ENCODE data around the gene UBN2.
"Not testable (repeated sequence)": the region's sequence is repeated elsewhere in the genome, so short reads cannot be mapped to it uniquely, and the experiment has no call there.

UBN2 gene

GRCh38 chr7:139230774-139231512 lies at the start of gene UBN2:
Gene UBN2 (plus strand): TSS chr7:139231237. CDS start chr7:139231485, 248 bp downstream.
- Mint-ChIP-seq H3K4me1 (ENCODE audit: low read depth) (peaks cover 31% of the 10 kb centered on the region), H3K27ac (peak within 1 kb of the TSS; percentile 97), H3K36me3 (ENCODE audit: low read depth) (peaks cover 4% of the 10 kb centered on the region), H3K9me3 (no peaks in the 10 kb centered on the region), H3K27me3 (peaks cover 10% of the 10 kb centered on the region), H3K4me3 (peak within 1 kb of the TSS; percentile 99)

DNA sequence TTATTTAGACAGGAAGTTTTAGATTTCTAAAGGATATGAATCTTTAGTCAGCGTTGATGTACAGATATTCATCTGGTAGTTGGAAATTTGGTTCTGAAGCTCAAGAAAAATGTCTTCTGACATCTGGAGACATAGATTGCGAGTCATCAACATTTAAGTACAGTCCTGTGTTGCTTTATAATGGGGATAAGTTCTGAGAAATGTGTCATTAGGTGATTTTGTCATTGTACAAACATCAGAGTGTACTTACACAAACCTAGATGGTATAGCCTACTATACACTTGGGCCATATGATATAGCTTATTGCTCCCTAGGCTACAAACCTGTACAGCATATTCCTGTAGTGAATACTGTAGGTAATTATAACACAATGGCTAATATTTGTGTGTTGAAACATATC lies 49.6 kb upstream of the UBN2 start:
- no peak overlapping the region for H3K4me3 Mint-ChIP-seq
- no peak overlapping the region for H3K27ac Mint-ChIP-seq
- H3K9me3 Mint-ChIP-seq, result no peaks in the 10 kb centered on the region
- no peaks in the 10 kb centered on the region for H3K4me1 Mint-ChIP-seq (ENCODE audit: low read depth)
- no peaks in the 10 kb centered on the region for H3K27me3 Mint-ChIP-seq
- H3K36me3 Mint-ChIP-seq (ENCODE audit: low read depth), result peaks cover 30% of the 10 kb centered on the region

DNA sequence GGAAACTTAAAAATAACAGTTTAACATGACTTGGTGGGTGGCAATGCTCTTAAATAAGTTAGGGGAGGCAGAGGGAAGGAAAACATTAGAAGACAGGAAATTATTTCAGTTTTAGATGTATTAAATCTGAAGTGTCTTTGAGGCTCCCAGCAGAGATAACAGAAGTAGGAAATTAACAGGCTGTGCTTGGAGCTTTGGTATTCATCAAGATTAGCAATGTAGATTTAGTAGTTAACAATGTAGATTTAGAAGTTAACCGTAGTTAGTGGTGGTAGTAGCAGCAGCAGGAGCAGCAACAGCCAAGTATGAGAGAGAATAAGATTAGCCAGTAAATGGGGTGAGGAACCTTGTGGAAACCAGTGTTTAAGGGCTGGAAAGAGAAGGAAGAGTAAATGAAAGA lies 48.7 kb upstream of the UBN2 start:
- no peak overlapping the region for H3K4me3 Mint-ChIP-seq
- H3K27ac Mint-ChIP-seq, result no peak overlapping the region
- H3K4me1 Mint-ChIP-seq (ENCODE audit: low read depth), result no peaks in the 10 kb centered on the region
- H3K27me3 Mint-ChIP-seq, result no peaks in the 10 kb centered on the region
- peaks cover 32% of the 10 kb centered on the region for H3K36me3 Mint-ChIP-seq (ENCODE audit: low read depth)
- H3K9me3 Mint-ChIP-seq, result no peaks in the 10 kb centered on the region

DNA sequence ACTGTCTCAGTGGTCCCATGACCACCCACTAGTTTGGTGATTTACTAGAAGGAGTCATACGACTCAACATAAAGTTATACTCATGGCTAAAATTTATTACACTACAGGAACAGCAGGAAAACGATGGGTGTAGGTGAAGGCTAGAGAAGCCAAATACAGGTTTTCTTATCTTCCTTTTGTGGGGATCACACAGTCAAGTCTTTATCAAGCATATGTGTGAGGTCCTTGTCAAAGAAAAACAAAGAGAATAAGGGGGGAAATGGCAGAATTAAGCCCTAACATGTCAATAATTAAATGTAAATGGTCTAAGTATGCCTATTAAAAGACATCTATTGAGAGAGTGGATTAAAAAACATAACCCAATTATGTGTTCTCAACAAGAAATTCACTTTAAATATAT lies 47.8 kb upstream of the UBN2 start:
- Mint-ChIP-seq H3K36me3 (ENCODE audit: low read depth) (peaks cover 33% of the 10 kb centered on the region), H3K4me1 (ENCODE audit: low read depth) (no peaks in the 10 kb centered on the region), H3K27ac (no peak overlapping the region), H3K9me3 (no peaks in the 10 kb centered on the region), H3K4me3 (no peak overlapping the region), H3K27me3 (no peaks in the 10 kb centered on the region)

DNA sequence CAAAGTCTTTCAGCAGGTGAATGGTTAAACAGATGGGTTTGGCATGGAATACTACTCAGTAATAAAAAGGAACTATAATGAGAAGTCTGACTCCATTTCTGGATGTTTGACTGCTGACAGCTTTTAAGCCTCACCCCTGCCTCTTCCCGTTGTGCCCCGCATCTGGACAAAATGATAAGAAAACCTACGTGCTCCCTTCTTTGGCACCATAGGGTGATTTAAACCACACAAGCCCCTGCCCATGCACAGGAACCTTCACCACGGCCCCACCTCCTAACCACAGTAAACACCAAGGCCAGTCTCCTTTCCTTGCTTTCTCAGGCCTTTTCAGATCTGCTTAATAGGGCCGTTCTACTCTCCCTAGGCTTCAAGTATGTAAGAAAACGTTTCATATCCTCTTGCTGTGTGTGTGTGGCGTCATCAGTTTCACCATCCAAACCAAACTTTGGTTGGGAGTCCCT lies 47.1 kb upstream of the UBN2 start:
- Mint-ChIP-seq H3K4me3 (no peak overlapping the region), H3K4me1 (ENCODE audit: low read depth) (no peaks in the 10 kb centered on the region), H3K9me3 (no peaks in the 10 kb centered on the region), H3K27me3 (no peaks in the 10 kb centered on the region), H3K27ac (no peak overlapping the region), H3K36me3 (ENCODE audit: low read depth) (peaks cover 33% of the 10 kb centered on the region)

GRCh38 chr7:139186146-139186545 lies 44.9 kb upstream of the UBN2 start:
- no peaks in the 10 kb centered on the region for H3K9me3 Mint-ChIP-seq
- peaks cover 24% of the 10 kb centered on the region for H3K36me3 Mint-ChIP-seq (ENCODE audit: low read depth)
- H3K4me1 Mint-ChIP-seq (ENCODE audit: low read depth), result no peaks in the 10 kb centered on the region
- no peaks in the 10 kb centered on the region for H3K27me3 Mint-ChIP-seq
- H3K27ac Mint-ChIP-seq, result no peak overlapping the region
- H3K4me3 Mint-ChIP-seq, result no peak overlapping the region

DNA sequence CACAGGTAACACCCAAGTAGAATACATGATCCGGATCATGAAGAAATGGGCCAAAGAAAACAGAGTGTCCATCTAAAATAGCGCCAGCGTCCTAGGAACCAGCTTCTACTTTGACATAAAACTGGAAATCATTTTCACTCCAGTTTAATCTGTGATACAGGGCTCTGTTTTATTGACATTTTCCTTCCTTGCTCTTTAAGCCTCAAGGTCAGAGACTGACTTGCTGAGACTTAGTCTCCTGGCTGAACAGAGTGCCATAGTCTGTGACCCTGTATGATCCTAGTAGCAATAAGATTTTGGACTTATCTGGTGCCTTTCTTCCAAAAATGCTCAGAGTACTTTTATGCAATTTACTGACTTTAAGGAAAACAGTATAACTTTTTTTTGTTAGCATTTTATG lies 41.7 kb upstream of the UBN2 start:
- H3K4me1 Mint-ChIP-seq (ENCODE audit: low read depth), result no peaks in the 10 kb centered on the region
- no peak overlapping the region for H3K4me3 Mint-ChIP-seq
- no peaks in the 10 kb centered on the region for H3K27me3 Mint-ChIP-seq
- H3K36me3 Mint-ChIP-seq (ENCODE audit: low read depth), result peaks cover 4% of the 10 kb centered on the region
- no peaks in the 10 kb centered on the region for H3K9me3 Mint-ChIP-seq
- H3K27ac Mint-ChIP-seq, result no peak overlapping the region

- H3K27me3 Mint-ChIP-seq, result no peaks in the 10 kb centered on the region
- no peaks in the 10 kb centered on the region for H3K4me1 Mint-ChIP-seq (ENCODE audit: low read depth)
- no peaks in the 10 kb centered on the region for H3K9me3 Mint-ChIP-seq
- peaks cover 3% of the 10 kb centered on the region for H3K36me3 Mint-ChIP-seq (ENCODE audit: low read depth)
- H3K4me3 Mint-ChIP-seq, result no peak overlapping the region
- H3K27ac Mint-ChIP-seq, result no peak overlapping the region
Measured at GRCh38 chr7:139192014-139192706, 38.9 kb upstream of the UBN2 start.

GRCh38 chr7:139200382-139200781 lies 30.7 kb upstream of the UBN2 start:
- H3K27ac Mint-ChIP-seq, result no peak overlapping the region
- no peaks in the 10 kb centered on the region for H3K27me3 Mint-ChIP-seq
- peaks cover 3% of the 10 kb centered on the region for H3K9me3 Mint-ChIP-seq
- H3K4me1 Mint-ChIP-seq (ENCODE audit: low read depth), result no peaks in the 10 kb centered on the region
- H3K4me3 Mint-ChIP-seq, result no peak overlapping the region
- peaks cover 2% of the 10 kb centered on the region for H3K36me3 Mint-ChIP-seq (ENCODE audit: low read depth)

- Mint-ChIP-seq H3K36me3 (ENCODE audit: low read depth) (peaks cover 9% of the 10 kb centered on the region), H3K27ac (no peak overlapping the region), H3K9me3 (peaks cover 21% of the 10 kb centered on the region), H3K4me1 (ENCODE audit: low read depth) (no peaks in the 10 kb centered on the region), H3K4me3 (no peak overlapping the region), H3K27me3 (no peaks in the 10 kb centered on the region)
Measured at GRCh38 chr7:139203992-139204391, 27.0 kb upstream of the UBN2 start.

DNA sequence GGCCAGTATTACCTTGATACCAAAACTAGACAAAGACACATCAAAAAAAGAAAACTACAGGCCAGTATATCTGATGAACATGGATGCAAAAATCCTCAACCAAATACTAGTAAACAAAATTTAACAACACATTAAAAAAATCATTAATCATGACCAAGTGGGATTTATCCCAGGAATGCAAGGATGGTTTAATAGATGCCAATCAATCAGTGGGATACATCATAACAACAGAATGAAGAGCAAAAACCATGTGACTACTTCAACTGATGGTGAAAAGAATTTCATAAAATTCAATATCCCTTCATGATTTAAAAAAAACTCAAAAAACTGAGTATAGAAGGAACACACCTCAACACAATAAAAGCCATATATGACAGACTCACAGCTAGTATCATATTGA lies 25.2 kb upstream of the UBN2 start:
- H3K36me3 Mint-ChIP-seq (ENCODE audit: low read depth), result peaks cover 9% of the 10 kb centered on the region
- H3K27me3 Mint-ChIP-seq, result peaks cover 9% of the 10 kb centered on the region
- H3K4me3 Mint-ChIP-seq, result no peak overlapping the region
- no peak overlapping the region for H3K27ac Mint-ChIP-seq
- peaks cover 30% of the 10 kb centered on the region for H3K9me3 Mint-ChIP-seq
- no peaks in the 10 kb centered on the region for H3K4me1 Mint-ChIP-seq (ENCODE audit: low read depth)

GRCh38 chr7:139212133-139212532 lies 18.9 kb upstream of the UBN2 start:
- Mint-ChIP-seq H3K36me3 (ENCODE audit: low read depth) (no peaks in the 10 kb centered on the region), H3K27ac (no peak overlapping the region), H3K27me3 (peaks cover 9% of the 10 kb centered on the region), H3K9me3 (peaks cover 10% of the 10 kb centered on the region), H3K4me1 (ENCODE audit: low read depth) (no peaks in the 10 kb centered on the region), H3K4me3 (no peak overlapping the region)

DNA sequence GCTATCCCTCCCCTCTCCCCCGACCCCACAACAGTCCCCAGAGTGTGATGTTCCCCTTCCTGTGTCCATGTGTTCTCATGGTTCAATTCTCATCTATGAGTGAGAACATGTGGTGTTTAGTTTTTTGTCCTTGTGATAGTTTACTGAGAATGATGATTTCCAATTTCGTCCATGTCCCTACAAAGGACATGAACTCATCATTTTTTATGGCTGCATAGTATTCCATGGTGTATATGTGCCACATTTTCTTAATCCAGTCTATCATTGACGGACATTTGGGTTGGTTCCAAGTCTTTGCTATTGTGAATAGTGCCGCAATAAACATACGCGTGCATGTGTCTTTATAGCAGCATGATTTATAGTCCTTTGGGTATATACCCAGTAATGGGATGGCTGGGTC lies 17.5 kb upstream of the UBN2 start:
- not testable (repeated sequence) for H3K27me3 Mint-ChIP-seq; H3K4me3 Mint-ChIP-seq; H3K36me3 Mint-ChIP-seq (ENCODE audit: low read depth); H3K9me3 Mint-ChIP-seq; H3K27ac Mint-ChIP-seq; H3K4me1 Mint-ChIP-seq (ENCODE audit: low read depth)

- no peaks in the 10 kb centered on the region for H3K27me3 Mint-ChIP-seq
- no peaks in the 10 kb centered on the region for H3K4me1 Mint-ChIP-seq (ENCODE audit: low read depth)
- no peak overlapping the region for H3K27ac Mint-ChIP-seq
- no peak overlapping the region for H3K4me3 Mint-ChIP-seq
- no peaks in the 10 kb centered on the region for H3K9me3 Mint-ChIP-seq
- H3K36me3 Mint-ChIP-seq (ENCODE audit: low read depth), result no peaks in the 10 kb centered on the region
Measured at GRCh38 chr7:139218173-139218572, 12.9 kb upstream of the UBN2 start.

DNA sequence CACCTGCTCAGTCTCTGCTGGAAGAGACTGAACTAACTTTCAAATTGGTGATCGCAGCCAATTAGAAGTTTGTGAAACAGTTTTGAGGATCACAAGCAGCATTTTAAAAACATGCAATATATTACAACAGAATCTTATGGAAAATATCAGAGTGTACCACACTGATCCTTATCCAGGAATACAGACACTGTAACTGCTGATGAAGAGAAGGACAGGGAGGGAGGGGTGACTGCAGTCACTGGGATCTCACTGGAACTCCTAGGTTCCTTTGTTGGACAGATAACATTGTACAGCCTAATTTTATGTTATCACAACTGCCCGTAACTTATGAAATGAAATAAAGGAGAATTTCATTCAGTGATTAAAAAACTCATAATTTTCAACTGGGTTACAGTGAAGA lies 6.8 kb upstream of the UBN2 start:
- Mint-ChIP-seq H3K4me3 (no peak overlapping the region), H3K27me3 (peaks cover 5% of the 10 kb centered on the region), H3K27ac (no peak overlapping the region), H3K4me1 (ENCODE audit: low read depth) (no peaks in the 10 kb centered on the region), H3K36me3 (ENCODE audit: low read depth) (no peaks in the 10 kb centered on the region), H3K9me3 (no peaks in the 10 kb centered on the region)

GRCh38 chr7:139224836-139225235 lies 6.2 kb upstream of the UBN2 start:
- H3K36me3 Mint-ChIP-seq (ENCODE audit: low read depth); H3K4me3 Mint-ChIP-seq; H3K9me3 Mint-ChIP-seq; H3K27ac Mint-ChIP-seq; H3K4me1 Mint-ChIP-seq (ENCODE audit: low read depth); H3K27me3 Mint-ChIP-seq: not testable (repeated sequence)

All from stimulated activated naive CD8-positive, alpha-beta T cell treated with anti-CD3 and anti-CD28 coated beads, Interleukin-15, Interleukin-2, amounts not matched to agents 100 ng/mL and 50 ng/mL, for 24 hours (primary cell).